HCT116 (cell line): ENCODE measurements around the gene ASCC1. TPM values are rescaled to one million over a fixed set of nuclear protein-coding genes. Genes with fewer than 3 reads are reported as not detected.

Source experiments
- ATAC-seq: fragments of 200-7000 bp; cut with Tn5 transposase; 2 replicates; pipeline ENCODE4 v1.9.1; 2020; ENCODE audit warnings: mild to moderate bottlenecking, moderate library complexity
- BruUV-seq: library from RNA; stranded (reverse); fragments of 400-500 nt; replicated peaks from 2 replicates; lab custom pipeline; 2021; lab: Mats Ljungman, UMichigan
- CTCF ChIA-PET: fragments of 300-600 bp; sonication (Branson Sonifier 250); formaldehyde crosslinking; loops from one replicate; lab custom pipeline; 2021; ENCODE audit warnings: antibody characterized with exemption; lab: Charles Lee
- POLR2A ChIA-PET: fragments of 300-600, 350-600 bp; sonication (Branson Sonifier 250); formaldehyde crosslinking; loops from one replicate; lab custom pipeline; 2021; ENCODE audit warnings: antibody characterized with exemption; lab: Charles Lee
- RAD21 ChIA-PET, 2 experiments: fragments of 300-600 bp; sonication (Branson Sonifier 250); formaldehyde crosslinking; loops; one replicate each; lab custom pipeline; 2023; ENCODE audit warnings: low total read pairs in 2 of 2; ENCODE audit not compliant: uncharacterized antibody in 2 of 2, unreplicated experiment in 2 of 2, low non-redundant PET in 1 of 2; lab: Charles Lee
- DNase-seq: peaks from one replicate; pipeline ENCODE4 v3.0.0-alpha.2; 2010; ENCODE audit warnings: low read depth, low spot score
- H2AFZ ChIP-seq: fragments of 200-600 bp; shearing (Covaris generic), sonication (generic); 2 replicates; pipeline ENCODE4 v1.6.1; 2017; ENCODE audit warnings: low read depth, mixed run types, mixed read lengths, antibody characterized with exemption, low read length; ENCODE audit not compliant: poor library complexity, severe bottlenecking
- H3K27ac ChIP-seq: 2 replicates; pipeline ENCODE4 v1.5.1; 2012; ENCODE audit warnings: low read depth, low read length
- H3K27me3 ChIP-seq: fragments of 200-600 bp; sonication (generic); 2 replicates; pipeline ENCODE4 v1.6.1; 2016; ENCODE audit warnings: mixed run types, low read length, mixed read lengths; ENCODE audit not compliant: insufficient read depth
- H3K36me3 ChIP-seq, 2 experiments: fragments of 200-500 bp in 1 of 2; fragments of 200-600 bp in 1 of 2; sonication (Bioruptor generic) in 1 of 2; sonication (generic) in 1 of 2; 2 replicates each; pipeline versions ENCODE4 v1.5.1 to v1.6.1; 2014 to 2016; ENCODE audit warnings: low read length in 2 of 2, inconsistent platforms in 1 of 2, mixed read lengths in 1 of 2, mixed run types in 1 of 2; ENCODE audit not compliant: insufficient read depth in 2 of 2, control insufficient read depth in 1 of 2
- H3K4me1 ChIP-seq, 2 experiments: fragments of 200-600 bp in 1 of 2; sonication (generic) in 1 of 2; 2 replicates each; pipeline versions ENCODE4 v1.5.1 to v1.6.1; 2012 to 2017; ENCODE audit warnings: low read length in 2 of 2, inconsistent platforms in 1 of 2, mild to moderate bottlenecking in 1 of 2, mixed read lengths in 1 of 2, mixed run types in 1 of 2, moderate library complexity in 1 of 2; ENCODE audit not compliant: insufficient read depth in 2 of 2, control insufficient read depth in 1 of 2
- H3K4me2 ChIP-seq: fragments of 200-600 bp; sonication (generic); 2 replicates; pipeline ENCODE4 v1.6.1; 2017; ENCODE audit warnings: mixed run types, low read length, mixed read lengths
- H3K4me3 ChIP-seq, 2 experiments: fragments of 200-600 bp in 1 of 2; sonication (generic) in 1 of 2; replicated peaks in 1 of 2; 2 replicates each; pipeline ENCODE4 v1.5.1; 2011 to 2016; ENCODE audit warnings: low read length in 2 of 2, control low read depth in 1 of 2, low read depth in 1 of 2, mild to moderate bottlenecking in 1 of 2, mixed read lengths in 1 of 2, mixed run types in 1 of 2
- H3K79me2 ChIP-seq: fragments of 200-600 bp; sonication (generic); 2 replicates; pipeline ENCODE4 v1.6.1; 2017; ENCODE audit warnings: mild to moderate bottlenecking, mixed run types, low read length, moderate library complexity, mixed read lengths; ENCODE audit not compliant: insufficient read depth
- H3K9ac ChIP-seq: fragments of 200-600 bp; sonication (generic); 2 replicates; pipeline ENCODE4 v1.6.1; 2016; ENCODE audit warnings: low read length, mixed read lengths
- H3K9me2 ChIP-seq: fragments of 200-600 bp; sonication (generic), shearing (Covaris generic); 2 replicates; pipeline ENCODE4 v1.6.1; 2017; ENCODE audit warnings: mixed run types, mild to moderate bottlenecking, moderate library complexity; ENCODE audit not compliant: insufficient read depth
- H3K9me3 ChIP-seq, 2 experiments: fragments of 200-500 bp in 1 of 2; fragments of 200-600 bp in 1 of 2; sonication (Bioruptor generic) in 1 of 2; sonication (generic) in 1 of 2; 2 replicates each; pipeline ENCODE4 v1.6.1; 2014 to 2017; ENCODE audit warnings: low read length in 2 of 2, mixed read lengths in 2 of 2, inconsistent platforms in 1 of 2, low read depth in 1 of 2, mild to moderate bottlenecking in 1 of 2, mixed run types in 1 of 2, moderate library complexity in 1 of 2; ENCODE audit not compliant: control insufficient read depth in 1 of 2, insufficient read depth in 1 of 2
- H4K20me1 ChIP-seq: fragments of 200-600 bp; sonication (generic), shearing (Covaris generic); 2 replicates; pipeline ENCODE4 v1.6.1; 2017; ENCODE audit warnings: mixed run types, mild to moderate bottlenecking, moderate library complexity; ENCODE audit not compliant: insufficient read depth
- ATF3 ChIP-seq: IDR thresholded peaks from 2 replicates; pipeline ENCODE4 v1.6.1; 2012
- CBX3 ChIP-seq: IDR thresholded peaks from 2 replicates; pipeline ENCODE4 v1.6.1; 2012; ENCODE audit warnings: low read depth
- CTCF ChIP-seq, 3 experiments: fragments of 200-600 bp in 1 of 3; sonication (generic) in 1 of 3; IDR thresholded peaks in 2 of 3; conservative IDR thresholded peaks in 1 of 3; 2 replicates each; pipeline ENCODE4 v1.5.1; 2012 to 2017; ENCODE audit warnings: low read depth in 2 of 3, low read length in 2 of 3, antibody characterized with exemption in 1 of 3, borderline replicate concordance in 1 of 3, control low read depth in 1 of 3, mild to moderate bottlenecking in 1 of 3, mixed read lengths in 1 of 3, mixed run types in 1 of 3, moderate library complexity in 1 of 3; ENCODE audit not compliant: insufficient read depth in 1 of 3
- EGR1 ChIP-seq: IDR thresholded peaks from 2 replicates; pipeline ENCODE4 v1.6.1; 2012; ENCODE audit warnings: low read depth
- ELF1 ChIP-seq: IDR thresholded peaks from 2 replicates; pipeline ENCODE4 v1.6.1; 2012; ENCODE audit warnings: low read depth, borderline replicate concordance
- EZH2phosphoT487 ChIP-seq: fragments of 200-600 bp; IDR thresholded peaks from 2 replicates; pipeline ENCODE4 v1.6.1; 2018; ENCODE audit warnings: antibody characterized with exemption, borderline replicate concordance
- FOSL1 ChIP-seq: IDR thresholded peaks from 2 replicates; pipeline ENCODE4 v1.6.1; 2012; ENCODE audit warnings: low read depth
- JUND ChIP-seq: IDR thresholded peaks from 2 replicates; pipeline ENCODE4 v1.6.1; 2012
- MAX ChIP-seq: IDR thresholded peaks from 2 replicates; pipeline ENCODE4 v1.6.1; 2012
- POLR2A ChIP-seq: IDR thresholded peaks from 2 replicates; pipeline ENCODE4 v1.7.0; 2011; ENCODE audit warnings: borderline replicate concordance; ENCODE audit not compliant: insufficient read depth, insufficient read length; ENCODE audit errors: extremely low read depth
- POLR2AphosphoS5 ChIP-seq: IDR thresholded peaks from 2 replicates; pipeline ENCODE4 v1.6.1; 2011; ENCODE audit warnings: mild to moderate bottlenecking, low read depth, low read length, moderate library complexity
- RAD21 ChIP-seq: IDR thresholded peaks from 2 replicates; pipeline ENCODE4 v1.6.1; 2012; ENCODE audit warnings: low read depth, mild to moderate bottlenecking
- SRF ChIP-seq: IDR thresholded peaks from 2 replicates; pipeline ENCODE4 v1.6.1; 2012; ENCODE audit warnings: low read depth
- TCF7L2 ChIP-seq: IDR thresholded peaks from 2 replicates; pipeline ENCODE4 v1.7.0; 2011; ENCODE audit warnings: borderline replicate concordance, inconsistent platforms; ENCODE audit not compliant: insufficient read depth, insufficient read length; ENCODE audit errors: extremely low read depth
- ZBTB33 ChIP-seq: IDR thresholded peaks from 2 replicates; pipeline ENCODE4 v1.6.1; 2011; ENCODE audit warnings: mild to moderate bottlenecking, low read length, moderate library complexity; ENCODE audit not compliant: insufficient replicate concordance; ENCODE audit errors: extremely low read depth
- ZFX ChIP-seq: fragments of 450-650 bp; IDR thresholded peaks from 2 replicates; pipeline ENCODE4 v1.6.1; 2017
- intact Hi-C: fragments of 100-400 bp; cut with micrococcal nuclease; formaldehyde crosslinking; loops from 2 replicates; pipeline ENCODE4 v1.10.0; 2022
- total RNA-seq: library from RNA; stranded (reverse); gene quantifications from one replicate; pipeline ENCODE4 v1.2.1, GENCODE V29; 2021; ENCODE audit not compliant: unreplicated experiment

Gene ASCC1
- total RNA-seq, 1 experiment from 2014 or later: 34.5 TPM

GRCh38 chr10:72083790-72084459, 132.2 kb downstream of the ASCC1 start:
- Histone ChIP-seq H3K9ac (no peak overlapping the region), H3K9me3 (no peaks in the 10 kb centered on the region), H3K27ac (no peak overlapping the region), H3K27me3 (no peaks in the 10 kb centered on the region)
- BruUV-seq: no TSS peak
- intact Hi-C loops: no loop called here
- TF ChIP-seq FOSL1 (no peak), ZBTB33 (no peak), MAX (no peak), SRF (no peak), POLR2AphosphoS5 (no peak), TCF7L2 (no peak), EZH2phosphoT487 (no peak), ATF3 (no peak), CTCF (IDR thresholded peaks at IDR 0.05 in 2 of 3, conservative IDR thresholded peaks at IDR 0.05 in 1 of 3; ENCODE audit: borderline replicate concordance in 1 of 3, insufficient read depth in 1 of 3, low read depth in 2 of 3, low read length in 2 of 3) (no peak), RAD21 (no peak), CBX3 (no peak), ELF1 (no peak), EGR1 (no peak), JUND (no peak), ZFX (no peak), POLR2A (no peak)
- TF ChIP-seq, all 23 proteins: peak for 0
- no peak for ATAC-seq
- H3K4me1 ChIP-seq: peaks cover 22 to 41% of the 10 kb centered on the region in 2 experiments
- H3K4me2 ChIP-seq: no peak overlapping the region
- H3K4me3 ChIP-seq: no peak overlapping the region
- no peak overlapping the region for H2AFZ ChIP-seq
- DNase-seq: no peak
- no peaks in the 10 kb centered on the region for H3K79me2 ChIP-seq
- no peaks in the 10 kb centered on the region for H4K20me1 ChIP-seq
- ChIA-PET RAD21 (no interaction called here), CTCF (no interaction called here), POLR2A (no interaction called here)
- no peaks in the 10 kb centered on the region for H3K9me2 ChIP-seq
- no peaks in the 10 kb centered on the region for H3K36me3 ChIP-seq
